Psoas muscle (tissue), 8 donors: ENCODE results near the gene AAGAB. TPM values are rescaled to one million over a fixed set of nuclear protein-coding genes. Genes with fewer than 3 reads are reported as not detected.

ENCODE experiments used
- ATAC-seq, 4 donors: fragments of 200-7000 bp; cut with Tn5 transposase; one replicate each; pipeline ENCODE4 v1.9.1; 2020; ENCODE audit warnings: moderate library complexity in 3 of 4, mild to moderate bottlenecking in 2 of 4
- DNase-seq, 2 donors: peaks; one replicate each; pipeline ENCODE4 v3.0.0-alpha.2; 2020
- H3K27ac ChIP-seq: fragments of 200-600 bp; one replicate; pipeline ENCODE4 v1.8.0; 2022
- H3K27me3 ChIP-seq, 3 donors: fragments of 200-600 bp in 1 of 3; one replicate each; pipeline versions ENCODE4 v1.6.1 to v1.8.0; 2013 to 2022; ENCODE audit warnings: low read length in 2 of 3, mild to moderate bottlenecking in 2 of 3, moderate library complexity in 1 of 3; ENCODE audit not compliant: insufficient read depth in 3 of 3
- H3K36me3 ChIP-seq, 2 donors: fragments of 200-600 bp in 1 of 2; one replicate each; pipeline versions ENCODE4 v1.6.1 to v1.8.0; 2013 to 2022; ENCODE audit warnings: low read depth in 1 of 2, mild to moderate bottlenecking in 1 of 2, moderate library complexity in 1 of 2; ENCODE audit not compliant: insufficient read depth in 1 of 2
- H3K4me1 ChIP-seq: fragments of 200-600 bp; one replicate; pipeline ENCODE4 v1.8.0; 2022
- H3K4me3 ChIP-seq: fragments of 200-600 bp; one replicate; pipeline ENCODE4 v1.8.0; 2022; ENCODE audit warnings: mild to moderate bottlenecking
- H3K9me3 ChIP-seq: fragments of 200-600 bp; one replicate; pipeline ENCODE4 v1.8.0; 2022
- WGBS, 3 donors: extraction: QIAGEN DNeasy Blood & Tissue Kit; methylation state at CpG; one replicate each; pipeline versions ENCODE4 v1.1.6 to v1.1.7; 2013; 5-methylcytosine and 5-hydroxymethylcytosine counted together
- intact Hi-C, 2 donors: fragments of 100-400 bp; cut with DNase I; formaldehyde crosslinking; loops; one replicate each; pipeline versions ENCODE4 v1.11.0 to v1.14.2; 2022
- polyA plus RNA-seq, 3 donors: library from polyadenylated mRNA; stranded (reverse); fragments of 200-250 nt; gene quantifications; one replicate each; pipeline ENCODE4 v1.2.3, GENCODE V29; 2013
- total RNA-seq, 4 donors: library from RNA; stranded (reverse); fragmentation: NEBNext Ultra II Directional in 2 of 4; extraction: Animal tissue kit (Norgen Biotek cat#: 25700) in 2 of 4; gene quantifications; one replicate each; pipeline versions ENCODE4 v1.2.1 to v1.2.4, GENCODE V29; 2021 to 2023
- TF ChIP-seq, protein P1 (sequence below): fragments of 200-600 bp; IDR thresholded peaks from one replicate; pipeline ENCODE4 v1.8.0; 2022; ENCODE audit warnings: antibody characterized with exemption
- donor health status: healthy with polysubstance abuse.
- donor health status: DM: no; HTN: no; CAD: no; lungs with moderate emphysema.
- donor health status: Bipolar disorder and iron deficiency.
- donor health status: healthy.
- donor health status: DM: yes; HTN: yes; CAD: no.
- donor health status: DM: no; HTN: no; CAD: no.
- donor health status: DM: no; HTN: no; CAD: no.
- donor health status: DM: yes; HTN: yes; CAD: no.

The AAGAB gene
- total and polyA plus RNA-seq, 7 donors: 19.0 to 46.1 (median 42.1) TPM

DNA sequence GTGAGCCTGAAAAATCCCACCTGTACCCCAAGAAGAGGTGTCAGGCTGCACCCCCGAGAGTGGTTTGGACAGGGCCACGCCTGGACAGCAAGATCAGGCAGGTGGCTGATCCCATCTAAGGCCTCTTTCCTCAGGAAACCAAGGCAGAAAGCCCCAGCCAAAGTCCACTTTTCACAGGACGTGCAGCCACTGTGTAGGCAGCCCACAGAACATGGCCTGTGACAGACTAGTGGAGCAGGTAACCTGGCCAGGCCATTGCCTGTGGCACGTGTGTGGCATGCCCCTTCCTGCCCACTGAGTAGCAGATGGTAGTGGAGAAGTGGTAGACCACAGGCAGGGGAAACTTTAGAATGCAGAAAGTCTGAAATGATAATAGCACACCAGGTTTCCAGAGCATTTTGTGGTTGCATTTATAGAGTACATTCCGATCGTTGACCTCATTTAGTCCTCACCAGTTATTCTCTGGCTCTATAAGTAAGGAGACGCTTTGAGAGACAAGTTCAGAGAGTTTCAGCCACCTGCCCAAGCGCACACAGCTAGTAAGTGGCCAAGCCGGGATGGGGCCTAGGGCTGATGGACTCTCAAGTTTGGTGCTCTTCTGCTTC, 68.7 kb downstream of the AAGAB start:
- intact Hi-C loops: loop anchor here (5.0 kb wide), 2 partner anchors 58 to 118 kb away; partner anchors contain the start of gene SMAD3 (in 2 of the 2)
- ATAC-seq: peak; percentile 39 to 55 (median 47)

DNA sequence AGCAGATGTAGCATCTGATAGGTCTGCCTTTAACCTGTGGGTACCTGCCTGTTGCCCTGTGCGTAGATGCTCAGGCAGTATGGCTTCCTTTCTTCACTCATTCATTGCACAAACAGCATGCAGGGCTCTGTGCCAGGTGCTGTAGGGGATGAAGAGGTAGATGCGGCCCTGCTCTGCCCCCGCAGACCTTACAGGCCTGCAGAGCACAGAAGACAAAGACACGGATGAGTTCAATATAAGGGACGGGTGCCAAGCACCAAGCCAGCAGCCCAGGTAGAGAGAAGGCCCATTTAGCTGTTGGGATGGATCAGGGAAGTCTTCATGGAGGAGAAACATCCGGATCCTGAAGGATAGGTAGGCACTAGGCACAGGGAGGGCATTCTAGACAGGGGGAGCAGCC, 69.4 kb downstream of the AAGAB start:
- no peaks in the 10 kb centered on the region for H3K9me3 ChIP-seq
- DNase-seq (peak in 1 of 2 donors; percentile 51), ATAC-seq (no peak)
- WGBS, 3 donors: 74 to 84% (median 75%) methylated on average over 6 of the region's 6 CpGs
- H3K27me3 ChIP-seq: no peaks in the 10 kb centered on the region
- no peak overlapping the region for H3K4me3 ChIP-seq
- H3K27ac ChIP-seq: peak overlapping the region; percentile 90
- TF ChIP-seq, protein P1, sequence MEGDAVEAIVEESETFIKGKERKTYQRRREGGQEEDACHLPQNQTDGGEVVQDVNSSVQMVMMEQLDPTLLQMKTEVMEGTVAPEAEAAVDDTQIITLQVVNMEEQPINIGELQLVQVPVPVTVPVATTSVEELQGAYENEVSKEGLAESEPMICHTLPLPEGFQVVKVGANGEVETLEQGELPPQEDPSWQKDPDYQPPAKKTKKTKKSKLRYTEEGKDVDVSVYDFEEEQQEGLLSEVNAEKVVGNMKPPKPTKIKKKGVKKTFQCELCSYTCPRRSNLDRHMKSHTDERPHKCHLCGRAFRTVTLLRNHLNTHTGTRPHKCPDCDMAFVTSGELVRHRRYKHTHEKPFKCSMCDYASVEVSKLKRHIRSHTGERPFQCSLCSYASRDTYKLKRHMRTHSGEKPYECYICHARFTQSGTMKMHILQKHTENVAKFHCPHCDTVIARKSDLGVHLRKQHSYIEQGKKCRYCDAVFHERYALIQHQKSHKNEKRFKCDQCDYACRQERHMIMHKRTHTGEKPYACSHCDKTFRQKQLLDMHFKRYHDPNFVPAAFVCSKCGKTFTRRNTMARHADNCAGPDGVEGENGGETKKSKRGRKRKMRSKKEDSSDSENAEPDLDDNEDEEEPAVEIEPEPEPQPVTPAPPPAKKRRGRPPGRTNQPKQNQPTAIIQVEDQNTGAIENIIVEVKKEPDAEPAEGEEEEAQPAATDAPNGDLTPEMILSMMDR: no peak
- H3K4me1 ChIP-seq: peaks cover 75% of the 10 kb centered on the region
- intact Hi-C loops: loop anchor here (5.0 kb wide), 2 partner anchors 58 to 118 kb away; partner anchors contain the start of gene SMAD3 (in 2 of the 2)
- peaks cover 0 to 56% of the 10 kb centered on the region in 2 donors for H3K36me3 ChIP-seq

More for the DNA sequence above, 68.7 kb downstream of the AAGAB start:
- peak; percentile 54 to 61 for DNase-seq
- TF ChIP-seq, protein P1: no peak
- Histone ChIP-seq H3K27me3 (no peaks in the 10 kb centered on the region), H3K4me1 (peaks cover 76% of the 10 kb centered on the region), H3K36me3 (peaks cover 0 to 60% of the 10 kb centered on the region in 2 donors), H3K9me3 (no peaks in the 10 kb centered on the region), H3K27ac (peak overlapping the region; percentile 90), H3K4me3 (no peak overlapping the region)
- 18 to 51% (median 27%) methylated on average over 9 of the region's 9 CpGs for WGBS, 3 donors

DNA sequence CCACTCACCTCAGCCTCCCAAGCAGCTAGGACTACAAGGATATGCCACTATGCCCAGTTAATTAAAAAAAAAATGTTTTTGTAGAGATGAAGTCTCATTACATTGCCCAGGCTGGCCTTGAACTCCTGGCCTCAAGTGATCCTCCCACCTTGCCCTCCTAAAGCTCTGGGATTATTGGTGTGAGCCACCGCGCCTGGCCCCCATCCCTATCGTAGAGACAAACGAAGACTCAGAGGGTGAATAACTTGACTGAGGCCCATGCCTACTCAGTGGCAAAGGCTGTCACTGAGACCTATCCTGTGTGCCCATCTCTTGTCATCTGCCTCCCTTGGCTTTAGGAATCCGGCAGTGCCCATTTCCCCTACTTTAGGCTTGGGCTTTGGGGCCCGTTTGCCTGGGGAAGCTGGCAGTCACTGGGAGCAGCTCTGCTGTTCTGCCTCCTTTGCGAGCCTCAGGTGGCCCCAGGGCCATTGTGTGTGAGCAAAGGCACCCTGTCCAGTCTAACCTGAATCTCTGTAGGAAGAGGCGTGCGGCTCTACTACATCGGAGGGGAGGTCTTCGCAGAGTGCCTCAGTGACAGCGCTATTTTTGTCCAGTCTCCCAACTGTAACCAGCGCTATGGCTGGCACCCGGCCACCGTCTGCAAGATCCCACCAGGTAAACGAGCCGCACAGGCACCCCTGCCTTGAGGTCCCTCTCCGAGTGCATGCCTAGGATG, 70.1 kb downstream of the AAGAB start:
- no peaks in the 10 kb centered on the region for H3K9me3 ChIP-seq
- H3K4me3 ChIP-seq: no peak overlapping the region
- ATAC-seq: no peak
- intact Hi-C loops: no loop called here
- 74 to 84% (median 78%) methylated on average over 18 of the region's 18 CpGs for WGBS, 3 donors
- H3K27me3 ChIP-seq: no peaks in the 10 kb centered on the region
- peaks cover 74% of the 10 kb centered on the region for H3K4me1 ChIP-seq
- peak overlapping the region; percentile 90 for H3K27ac ChIP-seq
- peaks cover 0 to 57% of the 10 kb centered on the region in 2 donors for H3K36me3 ChIP-seq
- DNase-seq: peak in 1 of 2 donors; percentile 51
- TF ChIP-seq, protein P1: no peak

DNA sequence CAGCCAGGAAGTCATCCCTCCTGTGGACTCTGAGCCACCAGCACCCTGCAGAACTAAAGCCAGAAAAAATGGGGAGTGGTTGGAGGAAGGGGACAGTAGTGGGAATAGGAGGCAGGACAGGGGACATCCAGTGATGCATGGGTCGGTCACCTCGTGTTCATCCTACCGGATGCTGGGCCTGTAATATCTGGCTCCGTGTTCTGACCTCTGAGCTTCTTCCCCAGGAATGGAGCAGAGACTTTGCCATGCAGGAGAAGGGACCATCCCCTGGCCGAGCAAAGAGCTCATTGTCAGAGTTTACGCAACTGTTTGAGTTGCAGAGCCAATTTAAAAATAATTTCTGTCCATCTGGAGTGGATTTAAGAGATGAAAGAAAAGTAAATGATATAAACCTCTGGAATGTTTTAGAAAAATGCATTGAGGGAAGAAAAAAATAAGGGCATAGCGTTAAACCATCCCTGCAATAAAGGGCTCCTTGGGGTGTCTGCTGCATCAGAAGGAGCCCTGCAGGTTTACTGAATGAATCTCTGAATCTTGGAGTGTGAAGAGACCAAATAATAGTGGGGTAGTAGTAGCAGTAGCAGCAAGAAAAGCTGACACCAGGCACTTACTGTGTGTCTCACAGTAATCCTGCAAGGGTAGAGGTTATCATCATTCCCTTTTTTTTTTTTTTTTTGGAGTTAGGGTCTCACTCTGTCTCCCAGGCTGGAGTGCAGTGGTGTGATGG, 70.9 kb downstream of the AAGAB start:
- peaks cover 71% of the 10 kb centered on the region for H3K4me1 ChIP-seq
- H3K4me3 ChIP-seq: no peak overlapping the region
- no peaks in the 10 kb centered on the region for H3K9me3 ChIP-seq
- intact Hi-C loops: no loop called here
- peaks cover 0 to 62% of the 10 kb centered on the region in 2 donors for H3K36me3 ChIP-seq
- DNase-seq (peak; percentile 61 to 71), ATAC-seq (no peak)
- no peaks in the 10 kb centered on the region for H3K27me3 ChIP-seq
- 47 to 66% (median 52%) methylated on average over 7 of the region's 7 CpGs for WGBS, 3 donors
- TF ChIP-seq, protein P1: no peak
- H3K27ac ChIP-seq: peak overlapping the region; percentile 90
